HG03457 (cell line): Measurements from ENCODE around the gene CMIP.

Experiments used
- ATAC-seq: cut with Tn5 transposase; IDR thresholded peaks from one replicate; pipeline ENCODE4 v1.9.1; 2021; ENCODE audit warnings: moderate number of reproducible peaks; ENCODE audit not compliant: unreplicated experiment

CMIP gene

GRCh38 chr16:81614171-81614570 is 169.6 kb downstream of the CMIP start:
- no peak for ATAC-seq

GRCh38 chr16:81614654-81615359 is 170.2 kb downstream of the CMIP start:
- no peak for ATAC-seq

GRCh38 chr16:81615411-81615810 is 170.8 kb downstream of the CMIP start:
- ATAC-seq: no peak

GRCh38 chr16:81615833-81616232 is 171.2 kb downstream of the CMIP start:
- ATAC-seq: no peak

- ATAC-seq: peak; percentile 51
Observed at GRCh38 chr16:81616321-81617020, 171.9 kb downstream of the CMIP start.

- no peak for ATAC-seq
Observed at GRCh38 chr16:81617021-81617346, 172.4 kb downstream of the CMIP start.

- ATAC-seq: no peak
Observed at GRCh38 chr16:81618187-81618586, 173.6 kb downstream of the CMIP start.

- ATAC-seq: no peak
Observed at GRCh38 chr16:81618661-81619060, 174.1 kb downstream of the CMIP start.

GRCh38 chr16:81620029-81620428 is 175.4 kb downstream of the CMIP start:
- ATAC-seq: no peak

GRCh38 chr16:81620796-81621195 is 176.2 kb downstream of the CMIP start:
- no peak for ATAC-seq

GRCh38 chr16:81621496-81621895 is 176.9 kb downstream of the CMIP start:
- no peak for ATAC-seq

- no peak for ATAC-seq
Observed at GRCh38 chr16:81623365-81624102, 178.9 kb downstream of the CMIP start.

GRCh38 chr16:81624403-81624759 is 179.8 kb downstream of the CMIP start:
- no peak for ATAC-seq

GRCh38 chr16:81624760-81625543 is 180.3 kb downstream of the CMIP start:
- ATAC-seq: no peak

GRCh38 chr16:81625544-81626153 is 181.0 kb downstream of the CMIP start:
- ATAC-seq: no peak

GRCh38 chr16:81626181-81626674 is 181.6 kb downstream of the CMIP start:
- ATAC-seq: no peak

GRCh38 chr16:81627024-81627423 is 182.4 kb downstream of the CMIP start:
- no peak for ATAC-seq

- ATAC-seq: no peak
Observed at GRCh38 chr16:81627729-81628244, 183.2 kb downstream of the CMIP start.

GRCh38 chr16:81629034-81629802 is 184.6 kb downstream of the CMIP start:
- no peak for ATAC-seq
